Activated naive CD4-positive, alpha-beta T cell treated with anti-CD3 and anti-CD28 coated beads, Interleukin-2, amount 10 ng/mL, durations not matched to agents 7 days and 5 days (primary cell): ENCODE data around the gene ADGRV1.
"Not testable (repeated sequence)": the region's sequence is repeated elsewhere in the genome, so short reads cannot be mapped to it uniquely, and the experiment has no call there.

Source experiments
- CTCF ChIA-PET: fragments of 350-600 bp; sonication (Branson Sonifier 250); formaldehyde crosslinking; loops from one replicate; lab custom pipeline; 2021; ENCODE audit warnings: antibody characterized with exemption; lab: Charles Lee
- DNase-seq: peaks from one replicate; pipeline ENCODE4 v3.0.0-alpha.2; 2020
- H3K27ac Mint-ChIP-seq: one replicate; pipeline ENCODE4 v1.8.0; 2021; ENCODE audit warnings: mild to moderate bottlenecking, moderate library complexity, mixed read lengths
- H3K27me3 Mint-ChIP-seq: one replicate; pipeline ENCODE4 v1.8.0; 2021; ENCODE audit warnings: mild to moderate bottlenecking, mixed read lengths
- H3K36me3 Mint-ChIP-seq: one replicate; pipeline ENCODE4 v1.8.0; 2021; ENCODE audit warnings: mixed read lengths
- H3K4me1 Mint-ChIP-seq: one replicate; pipeline ENCODE4 v1.8.0; 2021; ENCODE audit warnings: mixed read lengths
- H3K4me3 Mint-ChIP-seq: one replicate; pipeline ENCODE4 v1.8.0; 2021; ENCODE audit warnings: mild to moderate bottlenecking, moderate library complexity, mixed read lengths
- H3K9me3 Mint-ChIP-seq: one replicate; pipeline ENCODE4 v1.8.0; 2021; ENCODE audit warnings: mixed read lengths

ADGRV1 gene

DNA sequence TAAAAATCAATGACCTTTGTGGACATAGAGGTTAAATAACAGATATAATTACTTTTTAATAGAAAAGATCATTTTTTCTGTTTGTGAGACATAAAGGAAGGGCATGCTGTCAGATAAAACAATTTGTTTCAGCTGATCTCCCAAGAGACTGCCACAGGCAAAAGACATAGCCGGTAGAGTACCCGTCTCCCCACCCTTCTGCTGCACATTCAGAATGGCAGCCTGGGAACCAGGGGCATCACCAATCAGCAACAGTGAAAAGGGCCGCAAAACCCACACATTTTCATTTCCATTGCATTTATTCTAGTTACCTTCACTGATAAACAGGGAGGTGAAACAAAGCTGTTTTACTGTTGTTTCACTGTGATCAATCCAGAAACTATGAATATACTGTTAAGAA is 466.9 kb downstream of the ADGRV1 start:
- no peaks in the 10 kb centered on the region for H3K27me3 Mint-ChIP-seq
- H3K36me3 Mint-ChIP-seq, result no peaks in the 10 kb centered on the region
- no peaks in the 10 kb centered on the region for H3K9me3 Mint-ChIP-seq
- no peak for DNase-seq
- CTCF ChIA-PET, result no interaction called here
- no peak overlapping the region for H3K4me3 Mint-ChIP-seq
- no peaks in the 10 kb centered on the region for H3K4me1 Mint-ChIP-seq
- H3K27ac Mint-ChIP-seq, result no peak overlapping the region

DNA sequence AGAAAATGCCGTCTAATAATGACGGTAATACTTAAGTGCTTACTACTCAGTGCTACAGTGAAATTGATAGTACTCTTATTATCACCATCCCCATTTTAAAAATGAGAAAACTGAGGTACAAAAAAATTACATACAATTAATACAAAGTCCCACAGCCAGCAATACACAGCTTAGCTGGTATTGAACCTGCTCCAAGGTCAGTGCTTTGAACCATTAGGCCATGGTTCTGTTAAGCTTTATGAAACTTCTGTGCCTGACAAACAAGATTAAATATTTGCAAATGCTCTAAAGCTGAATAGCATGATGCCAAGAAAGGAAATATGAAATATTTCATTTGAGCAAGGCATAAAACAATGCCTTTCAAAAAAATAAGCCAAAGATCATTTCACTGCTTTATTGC is 467.4 kb downstream of the ADGRV1 start:
- Mint-ChIP-seq H3K27me3 (no peaks in the 10 kb centered on the region), H3K4me1 (no peaks in the 10 kb centered on the region), H3K4me3 (no peak overlapping the region), H3K36me3 (no peaks in the 10 kb centered on the region), H3K9me3 (no peaks in the 10 kb centered on the region), H3K27ac (no peak overlapping the region)
- CTCF ChIA-PET, result no interaction called here
- no peak for DNase-seq

DNA sequence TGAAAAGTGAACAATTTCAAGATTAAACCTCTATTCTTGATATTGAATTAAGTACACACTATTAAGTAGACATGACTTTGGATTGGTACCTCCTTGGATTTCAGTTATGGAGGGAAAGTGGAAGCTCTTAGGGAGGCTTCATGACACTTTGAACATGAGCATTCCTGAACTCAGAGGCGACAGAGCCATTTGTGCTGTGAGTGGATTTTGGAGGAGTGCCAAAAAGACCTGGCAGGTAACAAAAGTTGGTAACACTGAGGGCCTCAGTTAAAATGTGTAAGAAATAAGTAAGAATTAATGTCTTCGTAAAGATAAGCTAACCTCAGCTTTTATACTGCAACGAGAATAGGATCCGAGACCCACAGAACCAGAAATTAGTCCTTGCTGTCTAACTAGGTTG is 467.9 kb downstream of the ADGRV1 start:
- Mint-ChIP-seq H3K4me3 (no peak overlapping the region), H3K9me3 (no peaks in the 10 kb centered on the region), H3K36me3 (no peaks in the 10 kb centered on the region), H3K27ac (no peak overlapping the region), H3K4me1 (no peaks in the 10 kb centered on the region), H3K27me3 (no peaks in the 10 kb centered on the region)
- CTCF ChIA-PET, result no interaction called here
- no peak for DNase-seq

DNA sequence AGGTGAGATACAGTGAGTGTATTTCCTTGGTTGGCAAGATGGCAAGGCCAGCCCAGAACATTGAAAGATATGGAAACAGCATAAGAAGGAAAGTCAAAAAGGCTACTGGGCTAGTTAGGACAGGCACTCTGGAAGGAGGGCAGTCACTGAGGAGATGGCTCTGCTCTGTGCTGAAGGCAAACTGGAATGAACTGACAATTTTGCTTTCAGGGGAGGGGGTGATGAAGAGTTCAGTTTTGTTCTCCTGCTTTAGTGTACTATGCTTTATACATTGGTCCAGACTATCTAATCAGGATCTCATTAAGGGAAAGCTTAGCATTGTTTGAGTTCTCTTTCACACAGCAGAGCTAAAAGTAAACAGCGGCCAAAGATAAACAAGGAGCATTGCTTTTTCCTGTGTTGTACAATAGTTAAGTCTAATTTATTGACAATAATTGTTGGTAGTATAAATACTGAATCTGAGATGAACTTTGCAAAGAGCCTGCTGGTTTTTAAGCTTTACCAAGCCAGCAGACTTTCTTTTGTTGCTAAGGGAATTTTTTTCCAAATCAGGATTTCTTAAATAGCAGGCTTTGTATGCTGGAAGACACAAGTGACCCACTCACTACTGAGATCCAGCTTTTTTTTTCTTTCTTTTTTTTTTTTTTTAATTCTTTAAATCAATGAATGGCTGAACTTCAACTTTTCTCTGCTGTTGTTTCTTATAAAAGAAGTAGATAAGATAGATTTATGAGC is 469.0 kb downstream of the ADGRV1 start:
- H3K9me3 Mint-ChIP-seq, result no peaks in the 10 kb centered on the region
- CTCF ChIA-PET, result no interaction called here
- H3K27ac Mint-ChIP-seq, result no peak overlapping the region
- no peaks in the 10 kb centered on the region for H3K27me3 Mint-ChIP-seq
- H3K4me3 Mint-ChIP-seq, result no peak overlapping the region
- no peaks in the 10 kb centered on the region for H3K4me1 Mint-ChIP-seq
- DNase-seq, result no peak
- no peaks in the 10 kb centered on the region for H3K36me3 Mint-ChIP-seq

DNA sequence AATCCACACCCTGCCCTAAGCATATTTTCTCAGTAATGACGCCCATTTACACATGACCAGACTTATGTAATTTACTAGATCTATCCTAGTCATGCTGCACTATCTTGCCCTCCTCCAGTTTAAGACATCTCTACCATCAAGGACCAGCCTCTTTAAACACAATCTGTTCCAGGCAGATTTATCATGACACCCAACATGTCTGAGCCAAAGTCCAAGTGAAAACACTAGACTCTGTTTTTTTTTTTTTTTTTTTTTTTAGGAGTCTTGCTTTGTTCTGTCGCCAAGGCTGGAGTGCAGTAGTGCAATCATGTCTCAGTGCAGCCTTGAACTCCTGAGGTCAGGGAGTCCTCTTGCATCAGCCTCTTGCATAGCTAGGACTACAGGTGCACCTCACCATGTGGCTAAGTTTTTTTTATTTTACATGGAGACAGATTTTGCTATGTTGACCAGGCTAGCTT is 469.9 kb downstream of the ADGRV1 start:
- Mint-ChIP-seq H3K4me3 (no peak overlapping the region), H3K27me3 (no peaks in the 10 kb centered on the region), H3K27ac (no peak overlapping the region), H3K36me3 (no peaks in the 10 kb centered on the region), H3K9me3 (no peaks in the 10 kb centered on the region), H3K4me1 (no peaks in the 10 kb centered on the region)
- DNase-seq, result no peak
- CTCF ChIA-PET, result no interaction called here

DNA sequence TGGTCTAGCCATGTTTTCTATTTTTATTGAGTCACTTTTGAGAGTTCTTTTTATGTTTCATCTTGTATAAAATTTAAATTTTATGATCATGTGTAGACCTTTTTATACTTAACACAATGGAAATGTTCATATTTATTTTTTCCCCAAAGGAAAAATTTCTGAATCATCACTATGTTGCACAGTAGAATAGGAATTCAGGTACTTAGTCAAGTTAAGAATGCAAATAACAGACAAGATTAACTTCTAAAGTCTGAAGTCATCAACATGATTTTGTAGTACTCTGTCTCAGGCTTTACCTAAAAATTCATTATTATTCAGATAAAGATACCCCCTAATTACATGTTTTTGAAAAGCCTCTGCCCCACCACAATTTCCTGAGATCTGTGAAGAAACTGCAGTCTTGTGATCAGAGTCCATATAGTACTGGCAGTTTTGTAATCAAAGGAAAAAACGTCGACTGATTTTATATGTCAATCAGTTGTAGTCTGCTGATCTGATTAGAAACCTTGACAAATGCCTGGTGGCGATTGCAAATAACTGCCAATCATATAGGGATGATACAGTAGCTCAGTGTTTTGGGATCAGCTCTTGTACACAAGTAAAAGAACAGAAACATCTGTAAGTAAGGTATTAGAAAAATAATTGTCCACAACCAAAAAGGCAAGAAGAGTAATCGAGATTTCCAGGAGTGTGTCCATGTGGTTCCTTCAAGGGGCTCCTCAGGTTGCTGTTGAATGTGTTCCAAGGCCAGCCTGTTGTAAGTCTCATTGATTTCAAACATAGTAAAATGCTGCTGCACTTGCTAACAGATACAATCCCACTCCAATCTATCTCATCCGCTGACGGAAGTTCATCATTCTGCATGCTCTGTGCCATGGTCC is 472.2 kb downstream of the ADGRV1 start:
- Mint-ChIP-seq H3K4me3 (no peak overlapping the region), H3K4me1 (no peaks in the 10 kb centered on the region), H3K27ac (no peak overlapping the region), H3K27me3 (peaks cover 5% of the 10 kb centered on the region), H3K9me3 (no peaks in the 10 kb centered on the region), H3K36me3 (no peaks in the 10 kb centered on the region)
- DNase-seq, result no peak
- CTCF ChIA-PET, result interaction anchor here (0.8 kb wide), 1 partner anchor 19 kb away, joined by 3 read pairs; no protein-coding TSS in a partner anchor

DNA sequence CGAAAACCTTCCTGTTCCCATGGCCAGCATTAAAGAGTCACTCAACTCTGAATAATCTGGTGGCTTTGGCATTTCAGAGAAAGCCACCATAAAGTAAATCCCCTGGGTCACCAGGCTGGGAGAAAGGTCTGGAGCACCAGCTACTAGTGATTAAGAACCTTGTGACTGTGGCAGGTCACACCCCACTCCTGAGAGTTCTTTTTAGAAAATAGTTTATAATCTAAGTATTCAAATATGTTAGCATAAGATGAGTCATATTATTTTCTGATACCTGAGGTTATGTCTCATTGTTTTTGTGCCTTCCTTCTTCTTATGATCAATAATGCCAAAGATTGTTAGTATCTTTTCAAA is 472.8 kb downstream of the ADGRV1 start:
- DNase-seq, result no peak
- no peaks in the 10 kb centered on the region for H3K36me3 Mint-ChIP-seq
- CTCF ChIA-PET, result interaction anchor here (0.8 kb wide), 1 partner anchor 18 kb away, joined by 3 read pairs; no protein-coding TSS in a partner anchor
- H3K9me3 Mint-ChIP-seq, result no peaks in the 10 kb centered on the region
- H3K4me1 Mint-ChIP-seq, result no peaks in the 10 kb centered on the region
- peaks cover 5% of the 10 kb centered on the region for H3K27me3 Mint-ChIP-seq
- H3K27ac Mint-ChIP-seq, result no peak overlapping the region
- no peak overlapping the region for H3K4me3 Mint-ChIP-seq

DNA sequence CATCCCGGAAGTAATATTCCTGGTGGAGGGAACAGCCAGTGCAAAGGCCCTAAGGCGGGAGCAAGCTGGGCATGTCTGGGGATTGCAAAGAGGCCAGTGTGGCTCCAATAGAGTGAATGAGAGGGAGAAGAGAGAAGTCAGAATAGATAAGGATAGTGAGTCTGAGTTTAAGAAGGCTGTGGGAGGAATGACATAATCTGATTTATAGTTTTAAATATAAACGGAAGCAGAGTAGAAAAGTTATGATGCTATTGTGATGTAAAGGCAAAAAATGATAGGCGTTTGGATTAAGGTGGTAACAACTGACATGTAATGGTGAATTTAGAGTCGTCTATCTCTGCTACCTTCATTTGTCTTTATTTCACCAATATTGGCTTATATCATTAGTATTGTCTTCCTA is 473.5 kb downstream of the ADGRV1 start:
- DNase-seq, result no peak

DNA sequence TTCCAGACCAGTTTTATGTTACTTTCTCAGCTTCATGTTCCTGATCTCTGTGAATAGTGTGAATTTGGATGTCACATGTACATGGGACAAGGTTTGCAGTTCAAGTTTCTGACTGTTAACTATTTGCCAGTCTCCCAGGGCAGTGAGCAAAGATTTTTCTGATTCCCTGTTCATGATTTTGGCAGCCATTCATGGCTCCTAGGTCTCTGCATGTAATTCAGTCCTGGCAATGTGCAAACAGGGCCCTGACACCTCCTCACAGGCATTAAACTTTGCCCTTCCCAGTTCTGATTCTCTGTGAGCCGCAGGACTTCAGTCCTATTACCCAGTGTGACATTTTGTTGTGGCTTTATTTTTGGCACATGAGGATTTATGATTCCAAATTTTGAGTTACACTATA is 474.8 kb downstream of the ADGRV1 start:
- Mint-ChIP-seq H3K4me3 (no peak overlapping the region), H3K27ac (no peak overlapping the region), H3K27me3 (peaks cover 5% of the 10 kb centered on the region), H3K4me1 (no peaks in the 10 kb centered on the region), H3K9me3 (no peaks in the 10 kb centered on the region), H3K36me3 (no peaks in the 10 kb centered on the region)
- no peak for DNase-seq
- CTCF ChIA-PET, result no interaction called here

More for the DNA sequence above, 473.5 kb downstream of the ADGRV1 start:
- Mint-ChIP-seq H3K27me3 (peaks cover 5% of the 10 kb centered on the region), H3K27ac (no peak overlapping the region), H3K9me3 (no peaks in the 10 kb centered on the region), H3K36me3 (no peaks in the 10 kb centered on the region), H3K4me3 (no peak overlapping the region), H3K4me1 (no peaks in the 10 kb centered on the region)
- CTCF ChIA-PET, result no interaction called here

DNA sequence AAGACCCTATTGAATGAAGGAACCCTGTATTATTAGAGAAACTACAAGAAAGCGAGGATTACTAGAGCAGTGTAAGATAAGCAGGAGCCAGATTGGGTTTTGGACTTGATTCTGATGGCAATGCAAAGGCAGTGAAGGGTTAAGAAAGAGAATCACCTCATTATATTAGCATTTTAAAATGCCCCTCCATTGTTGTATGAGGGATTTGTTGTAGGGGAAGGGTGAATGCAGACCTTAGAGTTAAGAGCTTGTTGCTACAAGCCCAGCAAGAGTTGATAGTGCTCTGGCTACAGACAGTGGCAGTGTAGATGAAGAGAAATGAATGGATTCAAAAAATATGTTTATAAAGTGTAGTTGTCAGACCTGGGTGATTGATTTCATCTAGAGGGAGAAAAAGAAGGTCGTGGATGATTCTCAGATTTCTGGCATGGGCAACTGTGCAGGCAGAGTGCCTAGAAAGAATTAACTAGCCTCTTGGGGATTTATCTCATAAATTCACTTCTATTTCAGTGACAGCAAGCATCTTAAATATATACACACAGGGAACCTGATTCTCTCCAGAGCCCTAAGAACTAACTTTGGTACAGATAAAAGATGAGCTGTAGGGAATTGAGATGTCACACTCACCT is 479.7 kb downstream of the ADGRV1 start:
- Mint-ChIP-seq H3K27ac (no peak overlapping the region), H3K4me1 (no peaks in the 10 kb centered on the region), H3K36me3 (no peaks in the 10 kb centered on the region), H3K9me3 (no peaks in the 10 kb centered on the region), H3K27me3 (peaks cover 5% of the 10 kb centered on the region), H3K4me3 (no peak overlapping the region)
- DNase-seq, result no peak
- CTCF ChIA-PET, result no interaction called here

DNA sequence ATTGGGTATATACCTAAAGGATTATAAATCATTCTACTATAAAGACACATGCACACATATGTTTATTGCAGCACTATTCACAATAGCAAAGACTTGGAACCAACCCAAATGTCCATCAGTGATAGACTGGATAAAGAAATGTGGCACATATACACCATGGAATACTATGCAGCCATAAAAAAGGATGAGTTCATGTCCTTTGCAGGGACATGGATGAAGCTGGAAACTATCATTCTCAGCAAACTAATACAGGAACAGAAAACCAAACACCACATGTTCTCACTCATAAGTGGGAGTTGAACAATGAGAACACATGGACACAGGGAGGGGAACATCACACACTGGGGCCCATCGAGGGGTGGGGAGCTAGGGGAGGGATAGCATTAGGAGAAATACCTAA is 482.5 kb downstream of the ADGRV1 start:
- CTCF ChIA-PET, H3K4me3 Mint-ChIP-seq: not testable (repeated sequence)

DNA sequence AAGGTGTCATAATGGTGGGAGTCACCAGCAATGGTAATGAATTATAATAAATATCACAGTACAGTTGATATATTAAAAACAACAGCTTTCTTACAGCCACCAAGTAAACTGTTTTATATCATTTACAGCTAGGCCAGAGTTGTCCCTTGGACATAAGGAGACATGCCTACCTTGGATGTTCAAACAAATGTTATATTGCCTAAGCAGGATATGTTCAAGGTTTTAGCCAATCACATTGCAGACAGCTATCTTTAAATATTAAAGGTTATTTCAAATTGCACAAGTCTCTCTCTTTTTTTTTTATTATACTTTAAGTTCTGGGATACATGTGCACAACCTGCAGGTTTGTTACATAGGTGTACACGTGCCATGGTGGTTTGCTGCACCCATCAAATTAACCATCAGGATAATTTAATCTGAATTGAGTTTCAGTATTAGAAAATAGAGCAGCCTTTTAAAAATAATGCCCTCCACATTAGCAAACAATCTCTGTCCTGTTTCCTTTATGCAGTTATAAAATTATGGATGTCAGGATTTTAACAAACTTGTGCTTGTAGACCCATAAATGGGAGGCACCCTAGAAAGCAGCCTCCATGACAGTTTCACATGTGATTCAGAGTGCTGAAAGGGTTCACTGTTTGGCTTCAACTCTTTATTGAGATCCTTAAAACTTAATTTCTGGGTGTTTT is 483.8 kb downstream of the ADGRV1 start:
- Mint-ChIP-seq H3K9me3 (no peaks in the 10 kb centered on the region), H3K27me3 (no peaks in the 10 kb centered on the region), H3K4me1 (no peaks in the 10 kb centered on the region), H3K27ac (no peak overlapping the region), H3K4me3 (no peak overlapping the region), H3K36me3 (no peaks in the 10 kb centered on the region)
- CTCF ChIA-PET, result no interaction called here
- DNase-seq, result no peak

More for the DNA sequence above, 482.5 kb downstream of the ADGRV1 start:
- H3K4me1 Mint-ChIP-seq, DNase-seq, H3K9me3 Mint-ChIP-seq, H3K27me3 Mint-ChIP-seq, H3K27ac Mint-ChIP-seq, H3K36me3 Mint-ChIP-seq: not testable (repeated sequence)

DNA sequence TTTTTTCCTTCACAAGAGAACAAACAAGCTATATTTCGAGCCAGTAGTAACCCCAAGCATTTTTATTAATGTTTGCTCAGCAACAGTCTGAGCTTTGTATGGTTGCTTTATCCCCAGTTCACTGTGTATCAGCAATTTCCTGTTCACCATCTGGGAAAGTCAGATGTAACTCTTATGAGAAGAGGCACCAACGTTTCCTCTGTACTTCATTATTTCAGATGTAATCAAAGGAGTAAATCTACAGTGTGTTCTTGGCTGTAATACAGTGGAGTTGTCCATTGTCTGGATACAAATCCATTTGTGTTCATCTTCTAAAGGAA is 484.3 kb downstream of the ADGRV1 start:
- no peaks in the 10 kb centered on the region for H3K4me1 Mint-ChIP-seq
- H3K4me3 Mint-ChIP-seq, result no peak overlapping the region
- H3K9me3 Mint-ChIP-seq, result no peaks in the 10 kb centered on the region
- no peak overlapping the region for H3K27ac Mint-ChIP-seq
- DNase-seq, result no peak
- CTCF ChIA-PET, result no interaction called here
- H3K36me3 Mint-ChIP-seq, result no peaks in the 10 kb centered on the region
- H3K27me3 Mint-ChIP-seq, result no peaks in the 10 kb centered on the region

DNA sequence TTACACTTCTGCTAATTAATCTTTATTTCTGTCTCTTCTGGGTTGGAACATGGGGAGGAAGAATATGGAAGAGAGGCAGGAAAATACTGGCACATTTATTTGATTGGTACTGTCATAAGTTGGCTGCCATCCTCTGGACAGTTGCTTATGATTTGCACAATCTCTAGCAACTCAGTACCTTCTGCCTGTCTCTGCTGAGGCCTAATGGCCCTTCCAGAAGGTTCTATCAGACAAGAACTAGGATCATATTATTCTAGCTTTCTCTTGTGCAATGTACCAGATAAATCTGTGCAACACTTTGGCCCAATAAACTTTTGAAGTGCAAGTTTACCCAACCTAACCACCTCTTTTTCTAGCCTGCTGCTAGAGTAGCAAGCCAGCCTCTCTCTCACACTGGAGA is 489.5 kb downstream of the ADGRV1 start:
- H3K9me3 Mint-ChIP-seq, result no peaks in the 10 kb centered on the region
- H3K4me3 Mint-ChIP-seq, result no peak overlapping the region
- no peaks in the 10 kb centered on the region for H3K27me3 Mint-ChIP-seq
- DNase-seq, result no peak
- no peaks in the 10 kb centered on the region for H3K36me3 Mint-ChIP-seq
- CTCF ChIA-PET, result no interaction called here
- H3K4me1 Mint-ChIP-seq, result no peaks in the 10 kb centered on the region
- no peak overlapping the region for H3K27ac Mint-ChIP-seq
